ENCODE results near the gene OTOP1.
"Not testable (repeated sequence)": the region's sequence is repeated elsewhere in the genome, so short reads cannot be mapped to it uniquely, and the experiment has no call there.

Gene OTOP1, protein sequence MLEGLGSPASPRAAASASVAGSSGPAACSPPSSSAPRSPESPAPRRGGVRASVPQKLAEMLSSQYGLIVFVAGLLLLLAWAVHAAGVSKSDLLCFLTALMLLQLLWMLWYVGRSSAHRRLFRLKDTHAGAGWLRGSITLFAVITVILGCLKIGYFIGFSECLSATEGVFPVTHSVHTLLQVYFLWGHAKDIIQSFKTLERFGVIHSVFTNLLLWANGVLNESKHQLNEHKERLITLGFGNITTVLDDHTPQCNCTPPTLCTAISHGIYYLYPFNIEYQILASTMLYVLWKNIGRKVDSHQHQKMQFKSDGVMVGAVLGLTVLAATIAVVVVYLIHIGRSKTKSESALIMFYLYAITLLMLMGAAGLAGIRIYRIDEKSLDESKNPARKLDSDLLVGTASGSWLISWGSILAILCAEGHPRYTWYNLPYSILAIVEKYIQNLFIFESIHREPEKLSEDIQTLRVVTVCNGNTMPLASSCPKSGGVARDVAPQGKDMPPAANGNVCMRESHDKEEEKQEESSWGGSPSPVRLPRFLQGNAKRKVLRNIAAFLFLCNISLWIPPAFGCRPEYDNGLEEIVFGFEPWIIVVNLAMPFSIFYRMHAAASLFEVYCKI

DNA sequence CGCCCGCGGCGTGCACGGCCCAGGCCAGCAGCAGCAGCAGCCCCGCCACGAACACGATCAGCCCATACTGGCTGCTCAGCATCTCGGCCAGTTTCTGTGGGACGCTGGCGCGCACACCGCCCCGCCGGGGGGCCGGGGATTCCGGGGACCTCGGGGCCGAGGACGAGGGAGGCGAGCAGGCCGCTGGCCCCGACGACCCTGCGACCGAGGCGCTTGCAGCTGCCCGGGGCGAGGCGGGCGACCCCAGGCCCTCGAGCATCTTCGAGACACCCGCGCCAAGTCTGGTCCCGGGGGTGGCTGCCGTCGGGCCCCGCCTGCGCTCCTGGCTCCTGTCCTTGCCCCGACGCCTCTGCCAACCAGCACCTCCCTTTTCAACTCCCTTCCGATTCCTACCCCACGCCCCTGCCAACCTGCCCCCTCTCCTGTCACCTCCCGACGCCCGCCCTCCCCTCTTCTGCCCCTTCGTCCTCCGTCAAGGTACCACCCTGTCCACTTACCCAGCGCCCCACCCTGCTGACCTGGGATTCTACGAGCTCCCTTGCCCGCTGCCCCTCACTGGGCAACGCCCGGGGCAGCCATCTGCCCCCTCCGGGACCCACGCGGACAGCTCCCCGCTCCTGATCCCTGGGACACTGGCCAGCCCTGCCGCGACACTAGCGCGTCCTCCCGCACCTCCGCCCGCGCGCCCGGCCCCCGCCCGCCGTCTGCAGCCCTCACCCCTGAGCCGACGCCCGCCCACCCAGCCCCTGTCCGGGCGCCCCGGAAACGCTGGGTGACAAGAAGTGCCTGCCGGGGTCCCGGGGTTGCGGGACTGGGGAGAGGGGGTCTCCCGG, at the start of gene OTOP1:
Gene OTOP1 (minus strand): TSS at position 324 of the 833 bp plus-strand sequence. CDS start 65 bp downstream, at position 259.
- DNase-seq: no peak

- no peak for DNase-seq
Measured at GRCh38 chr4:4274226-4274625, 47.5 kb upstream of the OTOP1 start.

- DNase-seq: no peak
Measured at GRCh38 chr4:4271912-4272311, 45.2 kb upstream of the OTOP1 start.

GRCh38 chr4:4270529-4270928, 43.8 kb upstream of the OTOP1 start:
- DNase-seq: no peak

GRCh38 chr4:4269856-4270255, 43.1 kb upstream of the OTOP1 start:
- DNase-seq: no peak

DNA sequence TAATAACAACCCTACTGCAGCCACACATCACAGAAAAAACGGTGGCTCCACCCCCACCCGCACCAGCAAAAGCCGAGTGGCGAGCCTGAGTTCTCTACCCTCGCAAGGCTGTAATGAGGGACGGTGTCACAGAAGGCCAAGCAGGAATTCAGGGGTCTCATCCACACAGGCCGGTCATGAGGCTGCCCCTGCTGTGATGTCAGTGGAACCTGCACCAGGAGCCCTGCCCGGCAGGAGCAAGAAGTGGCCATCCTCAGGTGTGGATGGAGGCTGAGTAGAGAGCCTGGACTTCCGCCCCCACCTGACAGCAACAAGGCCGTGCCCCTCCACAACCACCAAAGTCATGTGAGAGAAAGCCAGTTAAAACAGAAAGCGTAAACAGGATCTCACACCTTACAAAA, 42.6 kb upstream of the OTOP1 start:
- DNase-seq: no peak

GRCh38 chr4:4268776-4269175, 42.0 kb upstream of the OTOP1 start:
- no peak for DNase-seq

DNA sequence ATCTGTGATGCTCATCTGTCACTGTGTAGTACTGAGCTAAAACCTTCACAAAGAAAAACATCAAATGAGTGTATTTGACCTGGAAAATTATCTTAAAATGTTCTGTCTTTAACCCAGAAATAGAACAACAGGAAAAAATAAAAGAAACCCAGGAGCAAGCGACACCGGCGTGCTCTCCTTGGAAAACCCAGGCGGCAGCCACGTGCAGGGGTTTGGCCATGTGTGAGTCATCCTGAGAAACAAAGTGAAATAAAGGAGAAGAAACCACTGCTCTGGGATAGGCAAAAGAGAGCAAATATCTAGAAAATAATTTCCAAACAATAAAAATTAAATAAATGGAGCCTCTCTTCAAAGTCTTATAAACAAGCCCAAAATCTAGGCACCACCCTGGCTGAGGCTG, 41.3 kb upstream of the OTOP1 start:
- DNase-seq: no peak

DNA sequence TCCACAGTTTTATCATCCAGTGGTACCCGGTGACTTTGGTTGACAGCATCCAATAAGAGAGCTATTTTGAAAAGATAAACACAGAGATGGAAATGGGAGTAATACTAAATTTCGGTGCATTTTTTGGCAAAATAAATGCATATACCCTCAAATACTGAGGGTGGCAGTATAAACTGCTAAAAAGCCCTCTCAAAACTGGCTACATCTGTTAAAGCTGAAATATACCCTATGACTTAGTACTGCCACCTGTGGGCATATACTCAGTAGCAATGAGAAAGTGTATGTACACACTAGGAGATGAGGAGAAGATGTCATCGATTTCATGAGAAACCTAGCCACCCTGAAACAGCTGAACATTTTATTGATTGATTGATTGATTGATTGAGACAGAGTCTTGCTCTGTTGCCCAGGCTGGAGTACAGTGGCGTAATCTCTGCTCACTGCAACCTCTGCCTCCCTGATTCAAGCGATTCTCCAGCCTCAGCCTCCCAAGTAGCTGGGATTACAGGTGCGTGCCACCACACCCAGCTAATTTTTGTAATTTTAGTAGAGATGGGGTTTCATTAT, 33.5 kb upstream of the OTOP1 start:
- DNase-seq: peak; percentile 64

- peak; percentile 16 for DNase-seq
Measured at GRCh38 chr4:4259484-4260100, 32.9 kb upstream of the OTOP1 start.

DNA sequence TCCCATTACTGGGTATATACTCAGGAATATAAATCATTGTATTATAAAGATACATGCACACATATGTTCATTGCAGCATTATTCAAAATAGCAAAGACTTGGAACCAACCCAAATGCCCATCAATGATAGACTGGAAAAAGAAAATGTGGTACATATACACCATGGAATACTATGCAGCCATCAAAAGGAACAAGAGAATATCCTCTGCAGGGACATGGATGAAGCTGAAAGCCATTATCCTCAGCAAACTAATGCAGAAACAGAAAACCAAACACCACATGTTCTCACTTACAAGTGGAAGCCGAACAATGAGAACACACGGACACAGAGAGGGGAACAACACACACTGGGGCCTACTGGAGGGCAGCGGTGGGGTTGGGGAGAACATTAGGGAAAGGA, 31.0 kb upstream of the OTOP1 start:
- not testable (repeated sequence) for DNase-seq

DNA sequence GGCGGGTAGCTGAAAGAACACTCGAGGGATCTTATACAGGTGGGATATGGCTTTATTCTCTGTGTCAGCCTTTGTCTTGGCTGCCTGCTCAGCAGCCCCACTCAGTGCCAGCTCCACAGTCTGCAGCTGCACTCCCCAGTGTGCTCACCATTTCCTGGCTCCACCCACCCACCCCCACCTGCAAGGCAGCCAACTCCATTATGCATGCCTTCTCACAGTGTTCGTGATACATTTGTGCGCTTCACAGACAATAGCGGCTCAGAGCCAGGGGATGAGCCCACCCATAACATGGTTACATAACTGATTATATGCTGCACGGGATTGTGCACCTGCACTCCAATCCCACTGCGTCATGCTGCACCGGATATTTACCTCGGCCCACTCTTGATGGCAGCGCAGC, 30.1 kb upstream of the OTOP1 start:
- DNase-seq: no peak

GRCh38 chr4:4254666-4255065, 27.9 kb upstream of the OTOP1 start:
- DNase-seq: no peak

DNA sequence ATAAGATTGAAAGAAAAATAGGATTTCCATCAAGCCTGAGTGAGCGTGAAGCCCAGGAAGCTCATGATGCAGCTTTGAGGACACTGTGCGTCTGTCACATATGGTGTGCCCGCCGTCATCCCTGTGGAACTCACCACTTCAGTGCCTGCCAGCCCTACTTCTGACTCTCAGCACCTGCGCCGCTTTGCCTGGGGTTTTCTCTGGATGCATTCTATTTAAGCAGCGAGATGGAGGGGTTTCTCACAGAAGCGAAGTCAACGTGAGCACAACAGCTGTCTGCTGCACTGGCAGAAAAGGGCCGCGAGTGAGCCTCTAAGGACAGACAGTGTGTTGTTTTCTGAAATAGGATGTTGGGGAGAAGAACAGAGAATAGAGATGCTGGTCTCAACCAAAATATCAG, 27.5 kb upstream of the OTOP1 start:
- no peak for DNase-seq

- DNase-seq: no peak
Measured at GRCh38 chr4:4249866-4250265, 23.1 kb upstream of the OTOP1 start.

- DNase-seq: not testable (repeated sequence)
Measured at GRCh38 chr4:4249342-4249741, 22.6 kb upstream of the OTOP1 start.

DNA sequence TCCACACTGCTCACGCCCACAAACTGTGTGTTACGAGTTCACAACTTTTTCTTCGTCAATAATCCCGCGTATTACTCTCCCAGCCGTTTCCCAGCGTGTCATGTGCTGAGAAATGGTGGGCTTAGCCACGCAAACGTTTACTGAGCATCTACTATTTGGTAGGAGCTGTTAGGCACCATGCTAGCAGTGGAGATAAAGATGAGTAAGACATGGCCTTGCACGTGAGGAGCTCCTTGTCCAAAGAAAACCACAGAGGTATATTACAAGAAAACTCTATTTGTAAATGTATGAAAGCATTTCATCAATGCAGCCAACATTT, 22.1 kb upstream of the OTOP1 start:
- DNase-seq: no peak

DNA sequence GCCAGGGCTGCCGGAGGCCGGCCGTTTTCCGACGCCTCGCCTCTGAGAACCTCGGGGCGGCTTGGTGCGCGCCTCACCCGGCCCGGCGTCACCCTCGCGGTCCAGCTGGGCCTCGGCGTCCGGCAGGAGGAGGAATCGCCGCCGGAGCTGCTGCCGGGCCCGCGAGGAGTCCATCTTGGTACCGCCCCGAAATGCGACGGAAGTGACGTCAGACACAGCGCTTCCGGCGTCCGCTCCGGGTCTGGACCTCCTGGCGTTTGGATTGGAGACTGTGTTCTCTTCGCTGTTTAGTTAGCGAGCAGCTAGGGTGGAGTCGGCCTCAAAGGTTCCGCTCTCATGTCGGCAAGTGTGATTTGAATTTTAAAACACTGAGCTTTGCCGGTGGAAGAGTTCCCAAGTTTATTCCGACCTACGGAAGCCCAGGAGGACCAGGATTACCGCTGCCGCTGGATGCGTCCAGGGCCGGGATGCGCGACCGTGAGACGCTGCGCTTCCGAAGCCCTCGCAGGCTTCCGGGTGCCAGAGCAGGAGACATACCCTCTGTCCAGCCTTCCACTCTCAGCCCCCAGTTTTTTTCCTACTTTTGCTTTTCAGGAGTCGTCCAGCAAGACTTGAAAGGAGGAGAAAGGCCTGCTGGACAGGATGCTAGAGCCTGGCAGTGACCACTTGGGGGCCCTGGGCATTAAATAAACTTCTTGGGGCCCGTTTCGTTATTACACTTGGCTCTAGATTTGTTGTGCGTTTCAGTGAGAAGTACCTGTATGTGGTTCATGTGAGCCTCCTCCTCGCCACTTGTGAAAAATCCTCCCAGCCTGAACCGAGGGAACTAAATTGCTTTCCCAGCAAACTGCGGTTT, 21.5 kb upstream of the OTOP1 start, which contains the start of gene TMEM128:
Gene TMEM128 (minus strand): TSS at position 195 of the 856 bp plus-strand sequence. CDS start 21 bp downstream, at position 174.
- DNase-seq: peak; percentile 78

DNA sequence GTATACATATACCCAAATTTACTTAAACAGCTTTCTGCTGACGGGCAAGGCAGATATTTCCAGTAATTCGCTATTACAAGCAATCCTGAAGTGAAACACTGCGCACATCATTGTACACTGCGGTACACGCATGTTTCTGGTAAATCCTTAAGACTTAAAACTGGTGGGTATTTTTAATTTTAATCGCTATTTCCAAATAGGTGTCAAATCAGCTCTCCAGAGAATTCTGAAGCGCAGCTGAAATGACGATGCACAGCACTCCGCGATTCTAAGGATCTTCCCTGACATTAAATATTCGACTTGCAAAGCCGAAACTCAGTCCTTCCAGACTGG, 20.9 kb upstream of the OTOP1 start:
- DNase-seq: no peak

DNA sequence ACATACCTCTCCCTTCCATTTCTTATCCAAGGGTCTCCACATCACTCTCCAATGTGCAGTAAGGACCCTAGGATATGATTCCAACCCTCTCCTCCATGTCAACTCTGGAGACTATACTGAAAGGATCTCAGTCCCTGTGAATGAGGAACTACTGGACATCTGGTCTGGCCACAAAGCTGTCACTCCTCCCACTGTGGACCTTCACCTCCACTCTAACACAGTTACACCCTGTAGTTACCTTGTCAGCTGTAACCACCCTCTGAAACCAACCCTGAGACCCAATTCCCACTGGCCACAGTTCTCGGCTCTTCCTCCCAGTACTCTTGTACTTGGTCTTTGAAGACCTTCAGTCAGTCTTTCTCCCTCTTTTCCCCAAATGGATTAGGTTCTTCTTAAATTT, 18.4 kb upstream of the OTOP1 start:
- DNase-seq: no peak

- not testable (repeated sequence) for DNase-seq
Measured at GRCh38 chr4:4239551-4239950, 12.8 kb upstream of the OTOP1 start.

DNA sequence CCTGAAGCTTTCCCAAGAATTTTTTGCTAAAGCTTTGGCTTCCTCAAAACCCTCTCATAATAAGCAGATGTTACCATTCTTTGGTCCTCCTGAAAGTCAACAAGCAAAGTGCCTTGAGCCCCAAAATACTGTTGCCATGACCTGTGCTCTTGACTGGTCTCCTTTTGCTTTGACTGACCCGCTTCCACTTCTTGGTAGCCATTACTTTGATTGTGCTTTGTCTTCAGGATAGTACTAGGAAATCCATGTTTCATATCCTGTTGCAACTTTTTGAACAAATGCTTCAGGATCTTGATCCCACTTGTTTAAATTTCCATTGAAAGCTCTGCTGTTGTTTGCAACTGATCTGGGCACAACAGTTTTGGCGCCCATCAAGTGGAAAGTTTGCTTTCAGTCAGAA, 6.9 kb upstream of the OTOP1 start:
- DNase-seq: no peak

Measured in GF-D8 (cell line).